Astrocyte of the cerebellum (primary cell): ENCODE measurements around the gene ST3GAL4.

ENCODE experiments used
- DNase-seq: peaks from one replicate; pipeline ENCODE4 v3.0.0-alpha.2; 2011; ENCODE audit warnings: low read depth
- H3K4me3 ChIP-seq: 2 replicates; pipeline ENCODE4 v1.5.1; 2011; ENCODE audit warnings: mild to moderate bottlenecking, low read depth, low read length, moderate library complexity
- CTCF ChIP-seq: IDR thresholded peaks from 2 replicates; pipeline ENCODE4 v1.5.1; 2012; ENCODE audit warnings: low read length, low read depth, moderate library complexity, mild to moderate bottlenecking; ENCODE audit errors: missing control alignments
- in situ Hi-C: cut with HindIII; loops from 2 replicates; pipeline ENCODE4 v1.10.0; 2017; ENCODE audit warnings: low sequenced_read_pairs

Gene ST3GAL4

GRCh38 chr11:126311401-126312291, 43.8 kb upstream of the ST3GAL4 start:
- in situ Hi-C loops = no loop called here
- H3K4me3 ChIP-seq = no peak overlapping the region

GRCh38 chr11:126312961-126313360, 42.5 kb upstream of the ST3GAL4 start:
- no peak for TF ChIP-seq CTCF
- in situ Hi-C loops = no loop called here
- DNase-seq = no peak
- H3K4me3 ChIP-seq = no peak overlapping the region

More at GRCh38 chr11:126311401-126312291, 43.8 kb upstream of the ST3GAL4 start:
- TF ChIP-seq CTCF = no peak
- DNase-seq = no peak

GRCh38 chr11:126313826-126314225, 41.7 kb upstream of the ST3GAL4 start:
- TF ChIP-seq CTCF = no peak
- no peak for DNase-seq
- no peak overlapping the region for H3K4me3 ChIP-seq
- in situ Hi-C loops = no loop called here

GRCh38 chr11:126317432-126317755, 38.1 kb upstream of the ST3GAL4 start:
- no peak for DNase-seq
- H3K4me3 ChIP-seq = no peak overlapping the region
- no peak for TF ChIP-seq CTCF
- in situ Hi-C loops = no loop called here

GRCh38 chr11:126317756-126318573, 37.5 kb upstream of the ST3GAL4 start:
- in situ Hi-C loops = no loop called here
- peak; percentile 88 for DNase-seq
- no peak for TF ChIP-seq CTCF
- H3K4me3 ChIP-seq = peak overlapping the region; percentile 15

- no peak for TF ChIP-seq CTCF
- in situ Hi-C loops = no loop called here
- peak overlapping the region; percentile 15 for H3K4me3 ChIP-seq
- peak; percentile 94 for DNase-seq
These were observed 36.7 kb upstream of the ST3GAL4 start for GRCh38 chr11:126318574-126319373.
